Measurements from ENCODE around the gene FBXO15. TPM values are rescaled to one million over a fixed set of nuclear protein-coding genes. Genes with fewer than 3 reads are reported as not detected.

FBXO15 gene
- total and polyA plus RNA-seq, 2 of the 13 experiments (the other 11 are each of a cell fraction or from before 2014, with no cell fraction given): 0.09 to 0.12 TPM

DNA sequence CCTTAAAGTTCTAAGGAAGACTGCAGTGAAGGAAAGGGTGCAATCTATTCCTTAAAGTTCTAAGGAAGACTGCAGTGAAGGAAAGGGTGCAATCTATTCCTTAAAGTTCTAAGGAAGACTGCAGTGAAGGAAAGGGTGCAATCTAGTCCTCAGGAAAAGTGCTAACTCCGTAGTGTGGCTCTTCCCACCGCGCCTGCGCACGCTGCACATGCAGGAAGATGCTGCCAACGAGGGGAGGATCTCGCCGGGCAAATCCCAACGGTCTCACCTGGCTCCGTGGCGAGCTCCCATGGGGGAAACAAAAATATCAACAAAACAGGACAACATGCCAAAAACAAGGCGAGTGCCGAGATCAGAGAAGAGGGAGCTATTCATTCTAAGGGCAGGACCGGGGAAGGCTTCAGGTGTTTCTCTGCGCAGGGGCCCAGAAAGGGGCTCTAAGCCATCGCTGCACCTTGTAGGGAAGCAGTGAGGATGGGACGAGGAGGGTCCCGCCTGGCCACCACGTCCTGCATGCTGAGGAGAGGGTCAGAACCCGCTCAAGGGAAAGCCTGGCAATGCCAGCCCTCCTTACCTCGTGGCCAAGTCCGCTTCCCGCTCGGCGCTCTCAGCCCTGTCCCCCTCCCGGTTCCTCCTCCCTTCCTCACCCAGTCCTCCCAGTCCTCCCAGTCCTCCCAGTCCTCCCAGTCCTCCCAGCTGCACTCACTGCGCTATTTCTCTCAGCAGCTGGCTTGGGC lies 25.2 kb upstream of the FBXO15 start:
- no peak overlapping the region for H3K27ac ChIP-seq (ENCODE audit: extremely low read length, insufficient read depth, low read length)
- intact Hi-C loops (cut with micrococcal nuclease; ENCODE audit: unreplicated experiment): no loop called here
- no peak for TF ChIP-seq NFIC (IDR thresholded peaks at IDR 0.05; ENCODE audit: low read length)
- no peak for TF ChIP-seq ZNF746 (CRISPR knock-in tag; IDR thresholded peaks at IDR 0.05)
- TF ChIP-seq ZNF263 (CRISPR knock-in tag; IDR thresholded peaks at IDR 0.05): peak; percentile 73
- no peaks in the 10 kb centered on the region for H4K20me1 ChIP-seq (ENCODE audit: insufficient read depth, low read length)
- DNase-seq (ENCODE audit: low spot score) (no peak), ATAC-seq (peak; percentile 67), FAIRE-seq (no peak)
- no peaks in the 10 kb centered on the region for H3K36me3 ChIP-seq (replicated peaks in 1 of 2; ENCODE audit: control insufficient read depth in 1 of 2, insufficient read depth in 2 of 2, low read length in 2 of 2)
- H3K4me2 ChIP-seq (ENCODE audit: low read depth, low read length): peak overlapping the region; percentile 72
- H2AFZ ChIP-seq (ENCODE audit: low read length): no peak overlapping the region
- in situ Hi-C loops (cut with HindIII; ENCODE audit: extremely low pct_ligation_motif_present, low pct_unique_long_range_greater_than_20kb): no loop called here
- peaks cover 25% of the 10 kb centered on the region for H3K4me1 ChIP-seq (ENCODE audit: insufficient read depth, low read length)
- 27% methylated on average over 24 of the region's 27 CpGs for WGBS (ENCODE audit: low lambda C conversion rate)
- H3K9ac ChIP-seq (ENCODE audit: insufficient read depth, low read depth, low read length): no peak overlapping the region
- peak overlapping the region in 2 of 3 experiments; percentile 22 to 37; a peak in 2 of 6 replicates for H3K4me3 ChIP-seq (replicated peaks in 1 of 3; ENCODE audit: insufficient read depth in 1 of 3, low read depth in 2 of 3, low read length in 3 of 3)
- no peaks in the 10 kb centered on the region for H3K9me3 ChIP-seq (ENCODE audit: low read length)
- no peaks in the 10 kb centered on the region for H3K79me2 ChIP-seq (ENCODE audit: insufficient read depth, low read length)
- peaks cover 6 to 67% of the 10 kb centered on the region in 2 experiments; a peak in 4 of 5 replicates for H3K27me3 ChIP-seq (ENCODE audit: control insufficient read depth in 1 of 2, insufficient read depth in 2 of 2, low read length in 2 of 2)
- ChIA-PET POLR2A (interaction anchor here (1.1 kb wide), 1 partner anchor 24 kb away, joined by 3 read pairs; no protein-coding TSS in a partner anchor), CTCF (ENCODE audit: low intra/inter-chr PET ratio, low total read pairs) (no interaction called here)
- BruUV-seq (replicated peaks): no TSS peak

DNA sequence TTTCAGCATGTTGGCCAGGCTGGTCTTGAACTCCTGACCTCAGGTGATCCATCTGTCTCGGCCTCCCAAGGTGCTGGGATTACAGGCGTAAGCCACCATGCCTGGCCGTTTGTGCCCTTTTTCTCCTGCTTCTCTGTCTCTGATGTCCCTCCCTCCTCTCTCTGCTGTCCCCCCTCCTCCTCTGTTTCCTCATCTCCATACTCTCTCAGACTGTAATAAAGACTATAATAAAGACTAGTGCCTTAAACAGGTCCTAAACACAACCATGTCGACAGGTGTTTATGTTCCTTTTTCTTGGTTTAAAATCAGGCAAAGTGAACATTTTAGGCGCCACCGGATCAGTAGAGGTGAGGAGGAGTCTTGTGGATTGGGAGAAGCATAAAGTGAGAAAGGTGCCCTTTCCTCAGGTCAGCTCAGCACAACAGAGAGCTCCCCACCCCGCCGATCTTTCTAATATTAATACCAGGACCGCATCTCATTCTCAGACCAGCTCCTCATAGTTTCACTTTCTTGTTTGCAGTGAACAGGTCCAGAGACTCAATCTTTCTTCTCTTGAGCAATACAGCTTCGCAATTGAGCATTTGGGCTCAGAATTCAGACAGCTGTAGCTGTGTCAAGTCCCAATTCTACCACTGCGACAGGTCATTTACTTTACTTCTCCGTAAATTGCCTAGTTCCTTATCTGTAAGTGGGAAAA lies 24.4 kb upstream of the FBXO15 start:
- intact Hi-C loops (cut with micrococcal nuclease; ENCODE audit: unreplicated experiment): no loop called here
- Histone ChIP-seq H3K27ac (ENCODE audit: extremely low read length, insufficient read depth, low read length) (no peak overlapping the region), H3K9ac (ENCODE audit: insufficient read depth, low read depth, low read length) (no peak overlapping the region), H3K4me1 (ENCODE audit: insufficient read depth, low read length) (peaks cover 25% of the 10 kb centered on the region), H3K27me3 (ENCODE audit: control insufficient read depth in 1 of 2, insufficient read depth in 2 of 2, low read length in 2 of 2) (peaks cover 6 to 59% of the 10 kb centered on the region in 2 experiments; a peak in 4 of 5 replicates), H2AFZ (ENCODE audit: low read length) (peak overlapping the region; percentile 61), H3K36me3 (replicated peaks in 1 of 2; ENCODE audit: control insufficient read depth in 1 of 2, insufficient read depth in 2 of 2, low read length in 2 of 2) (no peaks in the 10 kb centered on the region), H3K9me3 (ENCODE audit: low read length) (no peaks in the 10 kb centered on the region), H3K4me3 (replicated peaks in 1 of 3; ENCODE audit: insufficient read depth in 1 of 3, low read depth in 2 of 3, low read length in 3 of 3) (peak overlapping the region; percentile 20 to 37 (median 22); a peak in 5 of 6 replicates), H4K20me1 (ENCODE audit: insufficient read depth, low read length) (no peaks in the 10 kb centered on the region), H3K4me2 (ENCODE audit: low read depth, low read length) (peak overlapping the region; percentile 72), H3K79me2 (ENCODE audit: insufficient read depth, low read length) (no peaks in the 10 kb centered on the region)
- TF ChIP-seq CEBPB (IDR thresholded peaks at IDR 0.05; ENCODE audit: borderline replicate concordance, low read depth, low read length) (peak; percentile 61; the same call in 1 of the 2 replicates), ZNF460 (CRISPR knock-in tag; IDR thresholded peaks at IDR 0.05; ENCODE audit: borderline replicate concordance) (no peak)
- POLR2A ChIA-PET: interaction anchor here (1.1 kb wide), 1 partner anchor 23 kb away, joined by 3 read pairs; no protein-coding TSS in a partner anchor
- FAIRE-seq (no peak), ATAC-seq (peak; percentile 84), DNase-seq (ENCODE audit: low spot score) (no peak)
- CTCF ChIA-PET (ENCODE audit: low intra/inter-chr PET ratio, low total read pairs): no interaction called here
- in situ Hi-C loops (cut with HindIII; ENCODE audit: extremely low pct_ligation_motif_present, low pct_unique_long_range_greater_than_20kb): no loop called here
- 5% methylated on average over 12 of the region's 12 CpGs for WGBS (ENCODE audit: low lambda C conversion rate)
- no TSS peak for BruUV-seq (replicated peaks)
